Caco-2 (cell line): ENCODE results near the gene ZFHX2. TPM values are rescaled to one million over a fixed set of nuclear protein-coding genes. Genes with fewer than 3 reads are reported as not detected.

Experiments used
- BruUV-seq: library from RNA; stranded (reverse); fragments of 400-500 nt; replicated peaks from 2 replicates; lab custom pipeline; 2021; lab: Mats Ljungman, UMichigan
- CTCF ChIA-PET: fragments of 300-600 bp; sonication (Branson Sonifier 250); formaldehyde crosslinking; loops from one replicate; lab custom pipeline; 2022; ENCODE audit warnings: antibody characterized with exemption; lab: Charles Lee
- POLR2A ChIA-PET: fragments of 300-600 bp; sonication (Branson Sonifier 250); formaldehyde crosslinking; loops from one replicate; lab custom pipeline; 2022; ENCODE audit warnings: antibody characterized with exemption; lab: Charles Lee
- DNase-seq, 2 experiments: peaks; one replicate each; pipeline versions ENCODE4 v3.0.0 to v3.0.0-alpha.2; 2020 to 2022
- H3K27me3 ChIP-seq: replicated peaks from 2 replicates; pipeline ENCODE4 v1.6.0; 2011; ENCODE audit warnings: low read length; ENCODE audit not compliant: control insufficient read depth, insufficient read depth
- H3K36me3 ChIP-seq: 2 replicates; pipeline ENCODE4 v1.5.1; 2011; ENCODE audit warnings: low read length; ENCODE audit not compliant: control insufficient read depth, insufficient read depth
- H3K4me1 ChIP-seq: fragments of 250-450 bp; sonication (Bioruptor Pico); 2 replicates; pipeline ENCODE4 v1.5.1; 2020; ENCODE audit warnings: mild to moderate bottlenecking
- H3K4me3 ChIP-seq: 2 replicates; pipeline ENCODE4 v1.5.1; 2011; ENCODE audit warnings: low read depth, mild to moderate bottlenecking, control low read depth, low read length
- H3K9me3 ChIP-seq: fragments of 250-450 bp; sonication (Bioruptor Pico); 2 replicates; pipeline ENCODE4 v1.5.1; 2020; ENCODE audit warnings: mild to moderate bottlenecking, moderate library complexity
- H3K27ac Mint-ChIP-seq: one replicate; pipeline ENCODE4 v1.8.0; 2022; ENCODE audit warnings: mixed read lengths; ENCODE audit not compliant: unreplicated experiment
- H3K27me3 Mint-ChIP-seq: one replicate; pipeline ENCODE4 v1.8.0; 2022; ENCODE audit warnings: mixed read lengths; ENCODE audit not compliant: insufficient read depth, unreplicated experiment
- H3K36me3 Mint-ChIP-seq: one replicate; pipeline ENCODE4 v1.8.0; 2022; ENCODE audit warnings: mild to moderate bottlenecking, mixed read lengths; ENCODE audit not compliant: insufficient read depth, unreplicated experiment
- H3K4me1 Mint-ChIP-seq: one replicate; pipeline ENCODE4 v1.8.0; 2022; ENCODE audit warnings: low read depth, mixed read lengths; ENCODE audit not compliant: unreplicated experiment
- H3K4me3 Mint-ChIP-seq: one replicate; pipeline ENCODE4 v1.8.0; 2022; ENCODE audit warnings: mild to moderate bottlenecking, moderate library complexity, mixed read lengths; ENCODE audit not compliant: unreplicated experiment
- H3K9me3 Mint-ChIP-seq: one replicate; pipeline ENCODE4 v1.8.0; 2022; ENCODE audit warnings: mixed read lengths; ENCODE audit not compliant: unreplicated experiment
- intact Hi-C: fragments of 100-400 bp; cut with micrococcal nuclease; formaldehyde crosslinking; loops from one replicate; pipeline ENCODE4 v1.10.0; 2022; ENCODE audit not compliant: unreplicated experiment
- total RNA-seq: library from RNA; stranded (reverse); gene quantifications from 2 replicates; pipeline ENCODE4 v1.2.3, GENCODE V29; 2022
- TF ChIP-seq, protein P1 (sequence below), 2 experiments: fragments of 200-600 bp in 1 of 2; IDR thresholded peaks; 1 replicate in 1 of 2; 2 replicates in 1 of 2; pipeline versions ENCODE4 v1.5.1 to v1.8.0; 2011 to 2022; ENCODE audit warnings: antibody characterized with exemption in 1 of 2, control low read depth in 1 of 2, inconsistent platforms in 1 of 2, low read depth in 1 of 2, low read length in 1 of 2, mild to moderate bottlenecking in 1 of 2, moderate library complexity in 1 of 2; ENCODE audit not compliant: insufficient read depth in 1 of 2, severe bottlenecking in 1 of 2, unreplicated experiment in 1 of 2

ZFHX2 gene
- total RNA-seq, 1 experiment from 2014 or later = 1.1 TPM

- H3K9me3 Mint-ChIP-seq = no peaks in the 10 kb centered on the region
- H3K4me3 Mint-ChIP-seq = no peak overlapping the region
- no peaks in the 10 kb centered on the region for H3K4me1 Mint-ChIP-seq
- Histone ChIP-seq H3K36me3 (peaks cover 5% of the 10 kb centered on the region), H3K9me3 (no peaks in the 10 kb centered on the region), H3K27me3 (no peaks in the 10 kb centered on the region), H3K4me3 (no peak overlapping the region), H3K4me1 (peaks cover 8% of the 10 kb centered on the region; the same call in 1 of the 2 replicates)
- H3K36me3 Mint-ChIP-seq = peaks cover 54% of the 10 kb centered on the region
- ChIA-PET CTCF (interaction anchor here (0.6 to 7.3 kb wide), 2 partner anchors 86 to 458 kb away, joined by 10 to 50 read pairs; no protein-coding TSS in a partner anchor), POLR2A (no interaction called here)
- H3K27ac Mint-ChIP-seq = no peak overlapping the region
- TF ChIP-seq, protein P1, sequence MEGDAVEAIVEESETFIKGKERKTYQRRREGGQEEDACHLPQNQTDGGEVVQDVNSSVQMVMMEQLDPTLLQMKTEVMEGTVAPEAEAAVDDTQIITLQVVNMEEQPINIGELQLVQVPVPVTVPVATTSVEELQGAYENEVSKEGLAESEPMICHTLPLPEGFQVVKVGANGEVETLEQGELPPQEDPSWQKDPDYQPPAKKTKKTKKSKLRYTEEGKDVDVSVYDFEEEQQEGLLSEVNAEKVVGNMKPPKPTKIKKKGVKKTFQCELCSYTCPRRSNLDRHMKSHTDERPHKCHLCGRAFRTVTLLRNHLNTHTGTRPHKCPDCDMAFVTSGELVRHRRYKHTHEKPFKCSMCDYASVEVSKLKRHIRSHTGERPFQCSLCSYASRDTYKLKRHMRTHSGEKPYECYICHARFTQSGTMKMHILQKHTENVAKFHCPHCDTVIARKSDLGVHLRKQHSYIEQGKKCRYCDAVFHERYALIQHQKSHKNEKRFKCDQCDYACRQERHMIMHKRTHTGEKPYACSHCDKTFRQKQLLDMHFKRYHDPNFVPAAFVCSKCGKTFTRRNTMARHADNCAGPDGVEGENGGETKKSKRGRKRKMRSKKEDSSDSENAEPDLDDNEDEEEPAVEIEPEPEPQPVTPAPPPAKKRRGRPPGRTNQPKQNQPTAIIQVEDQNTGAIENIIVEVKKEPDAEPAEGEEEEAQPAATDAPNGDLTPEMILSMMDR (IDR thresholded peaks at IDR 0.05; ENCODE audit: insufficient read depth in 1 of 2, low read depth in 1 of 2, low read length in 1 of 2, severe bottlenecking in 1 of 2, unreplicated experiment in 1 of 2) = no peak
- intact Hi-C loops = loop anchor here (1.0 kb wide), 1 partner anchor 235 kb away; no protein-coding TSS in a partner anchor
- H3K27me3 Mint-ChIP-seq = no peaks in the 10 kb centered on the region
- no peak for DNase-seq
- BruUV-seq = no TSS peak
Measured at GRCh38 chr14:23563473-23564180, 12.1 kb upstream of the ZFHX2 start.

DNA sequence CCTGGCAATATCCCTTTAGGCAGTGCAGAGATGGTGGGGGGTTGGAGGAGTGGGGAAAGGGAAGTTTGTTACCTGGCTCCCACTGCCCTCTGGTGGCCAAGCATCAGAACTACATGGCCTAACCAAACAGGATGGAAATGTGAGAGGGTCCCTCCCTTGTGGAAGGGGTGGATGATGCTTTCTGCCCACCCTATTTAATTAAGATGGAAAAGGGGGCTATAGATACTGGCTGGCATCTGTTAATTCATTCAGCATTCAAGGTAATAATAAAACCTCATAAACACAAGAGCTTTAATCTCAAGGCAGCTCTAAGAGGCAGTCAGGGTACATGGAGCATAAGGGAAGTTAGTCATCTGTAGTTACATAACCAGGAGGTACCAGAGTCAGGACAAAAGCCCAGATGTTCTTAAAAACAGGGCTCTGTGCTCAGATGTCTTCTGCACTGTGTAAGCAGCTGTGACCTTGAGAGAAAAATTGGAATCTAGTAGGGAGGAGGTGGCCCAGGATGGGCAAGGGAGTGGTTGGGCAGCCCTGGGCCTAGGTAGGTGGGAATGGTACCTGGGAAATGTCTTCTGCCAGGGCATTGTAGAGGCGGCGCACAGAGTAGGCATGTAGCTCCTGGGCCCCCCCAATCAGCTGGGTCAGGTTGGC lies 11.4 kb upstream of the ZFHX2 start:
- POLR2A ChIA-PET = no interaction called here
- Histone ChIP-seq H3K36me3 (peaks cover 5% of the 10 kb centered on the region), H3K27me3 (no peaks in the 10 kb centered on the region), H3K4me3 (no peak overlapping the region), H3K4me1 (peaks cover 2% of the 10 kb centered on the region; the same call in 1 of the 2 replicates), H3K9me3 (no peaks in the 10 kb centered on the region)
- peak; percentile 67 to 72 for DNase-seq
- H3K36me3 Mint-ChIP-seq = peaks cover 54% of the 10 kb centered on the region
- H3K27ac Mint-ChIP-seq = no peak overlapping the region
- TF ChIP-seq, protein P1 (IDR thresholded peaks at IDR 0.05; ENCODE audit: insufficient read depth in 1 of 2, low read depth in 1 of 2, low read length in 1 of 2, severe bottlenecking in 1 of 2, unreplicated experiment in 1 of 2) = peak; percentile 89 to 91
- no peak overlapping the region for H3K4me3 Mint-ChIP-seq
- intact Hi-C loops = loop anchor here (1.0 kb wide), 2 partner anchors 85 to 235 kb away; no protein-coding TSS in a partner anchor
- no peaks in the 10 kb centered on the region for H3K4me1 Mint-ChIP-seq
- H3K27me3 Mint-ChIP-seq = no peaks in the 10 kb centered on the region
- no TSS peak for BruUV-seq
- H3K9me3 Mint-ChIP-seq = no peaks in the 10 kb centered on the region
- CTCF ChIA-PET = interaction anchor here (0.6 to 7.3 kb wide), 2 partner anchors 85 to 457 kb away, joined by 10 to 50 read pairs; no protein-coding TSS in a partner anchor
